GM10847 (cell line): Measurements from ENCODE around the gene UBQLN1.

Experiments used
- POLR2A ChIP-seq: IDR thresholded peaks from 2 replicates; pipeline ENCODE4 v1.6.1; 2011; ENCODE audit not compliant: insufficient read length; ENCODE audit errors: extremely low read depth

The UBQLN1 gene

DNA sequence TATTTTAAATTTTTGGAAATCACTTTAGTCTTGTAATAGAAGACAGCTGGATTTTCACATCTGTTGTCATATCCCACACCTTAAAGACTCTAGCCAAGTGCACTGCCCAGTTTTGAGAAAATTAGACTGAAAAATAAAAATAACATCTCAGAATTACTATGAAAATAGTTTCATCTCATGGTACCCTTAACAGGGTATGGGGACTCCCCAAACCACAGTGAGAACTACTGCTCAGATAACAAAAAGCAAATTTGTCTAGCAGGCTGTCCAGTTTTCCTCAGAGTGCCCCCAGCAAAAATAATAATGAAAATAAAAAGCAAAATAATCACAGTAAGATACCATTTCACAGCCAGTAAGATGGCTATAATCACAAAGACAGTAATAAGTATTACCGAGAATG is 6.5 kb downstream of the UBQLN1 start:
- no peak for TF ChIP-seq POLR2A

DNA sequence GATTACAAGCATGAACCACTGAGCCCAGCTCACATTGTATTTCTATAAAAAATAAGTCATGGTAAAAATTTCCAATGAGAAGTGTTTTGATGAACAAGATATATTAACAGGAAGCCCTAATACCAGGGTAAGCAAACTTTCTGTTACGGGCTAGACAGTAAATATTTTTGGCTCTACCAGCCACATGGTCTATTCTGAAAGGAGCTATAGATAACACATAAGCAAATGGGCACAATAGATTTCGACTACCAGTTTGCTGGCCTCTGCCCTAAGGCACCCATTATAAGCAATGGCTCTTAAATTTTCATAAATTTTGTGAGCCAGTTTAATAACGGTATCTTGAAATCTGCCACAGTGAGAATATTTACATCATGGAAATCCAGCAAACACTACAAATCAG is 8.1 kb downstream of the UBQLN1 start:
- TF ChIP-seq POLR2A, result no peak

DNA sequence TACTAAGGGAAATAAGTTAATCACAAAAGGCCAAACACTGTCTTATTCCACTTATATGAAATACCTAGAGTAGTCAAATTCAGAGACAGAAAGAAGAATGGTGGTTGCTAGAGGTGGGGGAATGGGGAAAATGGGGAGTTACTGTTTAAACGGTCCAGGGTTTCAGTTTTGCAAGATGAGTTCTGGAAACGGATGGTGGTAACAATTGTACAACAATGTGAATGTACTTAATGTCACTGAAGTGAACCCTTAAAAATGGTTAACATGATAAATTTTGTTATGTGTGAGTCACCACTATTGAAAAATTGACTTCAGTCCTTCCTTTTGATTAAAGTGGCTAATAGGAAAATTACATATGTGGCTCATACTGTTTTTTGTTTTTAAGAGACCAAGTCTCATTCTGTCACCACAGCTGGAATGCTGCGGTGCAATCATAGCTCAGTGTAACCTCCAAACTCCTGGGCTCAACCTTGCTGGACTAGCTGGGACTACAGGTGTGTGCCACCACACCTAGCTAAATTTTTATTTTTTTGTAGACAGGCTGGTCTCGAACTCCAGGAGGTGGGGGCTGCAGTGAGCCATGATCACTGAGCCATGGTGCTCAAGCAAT is 8.7 kb downstream of the UBQLN1 start:
- no peak for TF ChIP-seq POLR2A

DNA sequence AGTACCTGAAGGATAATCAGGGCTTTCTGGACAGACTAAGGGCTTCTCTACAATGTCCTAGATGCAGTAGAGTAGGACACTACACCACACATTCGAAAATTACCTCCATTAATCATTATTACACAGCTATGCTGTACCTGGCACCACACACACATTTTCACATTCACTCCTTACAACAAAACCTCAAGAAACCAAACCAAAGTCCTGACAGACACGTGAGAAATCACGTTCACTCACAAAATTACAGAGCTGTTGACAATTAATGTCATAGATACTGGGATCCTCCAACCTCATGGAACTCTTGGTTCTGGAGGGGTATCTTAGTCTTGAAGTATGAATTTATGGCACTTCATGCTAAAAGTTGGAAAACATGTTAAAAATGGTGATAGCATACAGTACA is 16.3 kb downstream of the UBQLN1 start:
- TF ChIP-seq POLR2A, result no peak

DNA sequence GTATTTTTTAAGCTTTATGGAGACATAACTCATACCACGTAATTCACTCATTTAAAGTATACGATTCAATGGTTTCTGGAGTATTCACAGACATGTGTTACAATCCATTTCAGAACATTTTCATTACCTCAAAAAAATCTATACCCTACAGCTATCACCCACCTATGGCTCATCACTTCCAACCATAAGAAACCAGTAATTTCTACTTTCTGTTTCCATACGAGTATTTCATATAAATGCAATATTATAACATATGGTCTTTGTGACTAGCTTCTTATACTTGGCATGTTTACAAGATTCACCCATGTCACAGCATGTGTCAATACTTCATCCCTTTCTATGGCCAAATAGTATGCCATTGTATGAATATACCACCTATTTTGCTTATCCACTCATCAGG is 18.8 kb downstream of the UBQLN1 start:
- TF ChIP-seq POLR2A, result no peak

DNA sequence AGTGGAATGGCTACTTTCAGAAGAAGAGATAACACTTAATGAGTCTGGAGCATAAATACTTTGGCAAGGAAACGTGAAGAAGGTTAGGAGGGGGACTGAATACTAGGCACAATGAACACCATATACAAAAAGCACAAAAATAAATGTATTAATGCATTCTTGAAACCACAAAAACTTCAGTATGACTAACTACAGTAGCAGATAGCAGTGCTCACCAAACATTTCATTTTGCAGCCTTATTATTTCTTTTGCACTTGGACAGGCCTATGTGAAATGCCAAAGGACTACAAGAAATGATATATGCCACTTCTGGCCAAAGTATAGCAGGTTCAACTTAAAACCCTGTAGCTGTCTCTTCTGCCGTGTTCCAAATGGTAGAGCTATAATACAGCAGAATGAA is 26.3 kb downstream of the UBQLN1 start:
- no peak for TF ChIP-seq POLR2A

DNA sequence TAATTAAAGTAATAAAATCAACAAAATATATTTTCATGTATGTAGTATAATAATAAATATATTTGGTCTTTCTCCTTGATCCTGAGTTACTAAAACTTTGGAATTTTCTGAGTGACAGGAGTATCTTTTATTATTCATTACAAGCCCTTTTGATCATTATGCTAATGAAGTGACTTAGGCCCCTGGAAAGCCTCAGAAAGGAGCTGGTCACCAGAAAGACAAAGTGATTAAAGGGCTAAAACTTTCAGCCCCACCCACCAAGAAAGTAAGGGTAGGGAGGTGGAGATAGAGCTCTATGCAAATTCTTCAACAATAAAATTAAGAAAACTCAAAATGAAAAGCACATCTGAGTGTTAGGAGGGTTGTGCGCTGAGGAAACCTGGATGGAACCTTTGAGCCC is 27.5 kb downstream of the UBQLN1 start:
- TF ChIP-seq POLR2A, result no peak

DNA sequence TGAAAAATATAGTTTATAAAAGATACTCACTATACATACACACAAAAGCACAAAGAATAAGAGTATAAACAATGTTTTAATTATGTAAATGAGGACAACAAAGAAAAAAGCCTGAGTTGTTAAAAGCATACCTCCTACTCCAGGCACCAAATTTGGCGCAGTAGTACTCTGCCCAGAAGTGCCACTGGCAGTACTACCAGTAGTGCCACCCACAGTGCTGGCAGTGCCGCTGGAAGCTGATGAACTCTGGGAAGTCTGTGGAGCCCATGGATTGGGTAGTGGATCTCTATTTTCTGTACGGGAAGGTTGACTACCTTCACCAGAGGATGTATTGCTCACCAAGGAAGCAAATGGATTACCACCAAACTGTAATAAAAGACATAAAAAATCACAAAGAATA is 30.2 kb downstream of the UBQLN1 start:
- TF ChIP-seq POLR2A, result no peak

DNA sequence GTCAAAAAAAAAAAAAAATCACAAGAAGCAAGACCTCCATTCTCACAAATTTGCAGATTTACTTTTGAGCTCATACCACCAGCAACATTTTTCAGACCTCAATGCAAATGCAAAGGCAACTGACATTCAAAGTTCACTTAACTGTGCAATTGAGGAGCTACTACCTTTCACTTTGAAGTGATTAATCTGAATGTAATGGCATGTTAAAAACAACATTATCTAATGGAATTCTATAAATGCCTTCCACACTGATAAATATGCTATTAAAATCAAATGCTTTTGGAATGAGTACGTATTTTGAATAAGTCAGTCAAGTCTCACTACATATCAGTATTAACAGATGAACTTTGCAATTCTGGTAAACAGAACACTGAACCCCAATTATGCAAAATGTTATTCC is 32.3 kb downstream of the UBQLN1 start:
- no peak for TF ChIP-seq POLR2A

DNA sequence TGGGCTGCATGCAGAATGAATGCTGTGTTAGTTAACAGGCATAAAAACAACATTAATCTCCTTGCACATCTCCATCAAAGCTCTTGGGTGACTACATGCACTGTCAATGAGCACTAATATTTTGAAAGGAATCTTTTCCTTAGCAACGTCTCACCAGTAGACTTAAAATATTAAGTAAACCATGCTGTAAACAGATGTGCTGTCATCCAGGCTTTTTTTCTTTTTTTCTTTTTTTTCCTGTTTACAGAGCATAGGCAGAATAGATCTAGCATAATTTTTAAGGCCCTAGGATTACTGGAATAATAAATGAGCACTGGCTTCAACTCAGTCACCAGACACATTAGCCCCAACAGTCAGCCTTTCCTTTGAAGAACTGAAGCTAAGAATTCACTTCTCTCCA is 36.3 kb downstream of the UBQLN1 start:
- TF ChIP-seq POLR2A, result no peak

DNA sequence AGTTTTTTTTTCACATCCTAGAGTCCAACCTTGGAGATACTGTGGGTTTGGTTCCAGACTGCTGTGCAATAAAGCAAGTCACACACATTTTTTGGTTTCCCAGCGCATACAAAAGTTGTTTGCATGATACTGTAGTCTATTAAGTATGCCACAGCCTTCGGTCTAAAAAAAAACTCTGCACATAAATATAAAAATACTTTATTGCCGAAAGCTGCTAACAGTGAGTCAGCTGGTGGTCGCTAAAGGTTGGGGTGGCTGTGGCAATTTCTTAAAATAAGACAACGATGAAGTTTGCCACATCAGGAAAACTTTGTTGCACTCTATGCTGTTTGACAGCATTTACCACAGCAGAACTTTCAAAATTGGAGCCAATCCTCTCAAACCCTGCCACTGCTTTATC is 37.4 kb downstream of the UBQLN1 start:
- no peak for TF ChIP-seq POLR2A

DNA sequence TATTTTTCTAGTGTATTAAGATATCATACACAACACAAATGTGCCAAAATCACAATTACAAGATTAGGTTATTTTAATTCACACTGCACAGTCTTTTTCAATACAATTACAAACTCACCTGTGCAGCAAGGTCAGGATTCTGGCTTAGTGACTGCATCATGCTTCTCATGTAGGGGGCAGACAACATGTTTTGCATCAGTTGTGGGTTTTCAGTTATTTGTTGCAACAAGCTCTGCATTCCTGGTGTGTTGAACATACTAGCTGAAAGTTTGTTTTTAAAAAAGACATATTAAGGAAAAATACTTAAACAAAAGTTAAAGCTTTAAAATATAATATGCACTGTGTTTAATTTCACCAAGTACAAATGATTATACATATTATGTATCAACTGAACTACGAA is 38.7 kb downstream of the UBQLN1 start:
- TF ChIP-seq POLR2A, result no peak

DNA sequence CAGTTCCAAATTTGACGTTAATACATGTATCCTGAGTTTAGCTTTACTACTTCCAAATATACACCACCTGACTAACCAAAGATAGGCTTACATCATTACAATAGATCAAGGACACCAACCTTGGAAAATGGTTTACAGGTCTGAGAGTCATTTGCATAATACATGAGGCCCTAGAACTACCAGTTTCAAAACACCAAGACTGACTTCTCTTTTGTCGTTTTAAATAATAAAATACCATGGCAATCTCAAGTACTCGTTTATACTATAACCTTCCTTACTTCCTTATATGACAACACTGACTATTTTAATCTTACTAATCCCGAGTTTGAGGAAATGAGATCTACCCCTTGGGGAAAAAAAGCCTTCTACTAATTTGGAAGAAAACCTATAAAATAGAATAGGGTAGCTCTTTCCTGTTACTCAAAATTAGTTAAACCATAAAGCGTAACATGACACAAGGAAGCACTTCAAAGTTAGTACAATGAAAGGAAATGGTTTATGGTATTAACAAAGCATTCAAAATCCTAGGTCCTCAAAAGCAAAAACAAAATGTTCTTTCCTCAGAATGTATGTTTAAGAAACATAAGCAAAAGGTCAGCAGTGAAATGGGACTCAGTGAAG is 42.1 kb downstream of the UBQLN1 start:
- no peak for TF ChIP-seq POLR2A

DNA sequence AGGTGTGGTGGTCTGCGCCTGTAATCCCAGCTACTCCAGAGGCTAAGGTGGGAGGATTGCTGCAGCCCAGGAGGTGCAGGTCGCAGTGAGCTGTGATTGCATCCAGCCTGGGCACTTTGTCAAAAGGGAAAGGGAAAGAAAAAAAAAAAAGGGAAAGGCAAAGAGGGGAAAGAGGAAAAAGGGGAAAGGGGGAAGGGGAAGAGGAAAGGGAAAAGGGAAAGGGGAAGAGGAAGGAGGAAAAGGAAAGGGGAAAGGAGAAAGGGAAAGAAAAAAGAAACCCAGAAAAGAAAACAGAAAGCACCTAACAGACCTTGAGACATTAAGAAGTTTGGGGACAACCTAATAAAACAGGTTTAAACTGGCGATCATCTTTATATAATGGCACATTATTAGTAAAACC is 44.8 kb downstream of the UBQLN1 start:
- no peak for TF ChIP-seq POLR2A

DNA sequence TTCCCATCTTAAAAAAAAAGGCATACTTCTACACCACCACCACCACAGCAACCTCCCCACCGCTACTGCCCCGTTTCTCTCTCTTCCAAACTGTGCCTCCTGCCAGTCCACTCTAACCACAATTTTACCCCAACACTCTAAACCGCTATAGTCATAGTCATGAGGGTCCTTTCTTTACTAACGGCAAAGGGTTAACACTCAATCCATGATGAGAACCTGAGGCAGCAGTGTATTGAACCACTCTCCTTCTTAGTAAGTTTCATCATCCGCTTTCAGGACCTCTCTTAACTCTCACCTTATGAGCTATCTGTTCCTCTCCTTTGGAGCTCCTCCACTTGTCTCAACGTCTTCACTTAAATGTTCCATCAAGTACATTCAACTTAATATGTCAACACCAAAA is 50.8 kb downstream of the UBQLN1 start:
- no peak for TF ChIP-seq POLR2A

DNA sequence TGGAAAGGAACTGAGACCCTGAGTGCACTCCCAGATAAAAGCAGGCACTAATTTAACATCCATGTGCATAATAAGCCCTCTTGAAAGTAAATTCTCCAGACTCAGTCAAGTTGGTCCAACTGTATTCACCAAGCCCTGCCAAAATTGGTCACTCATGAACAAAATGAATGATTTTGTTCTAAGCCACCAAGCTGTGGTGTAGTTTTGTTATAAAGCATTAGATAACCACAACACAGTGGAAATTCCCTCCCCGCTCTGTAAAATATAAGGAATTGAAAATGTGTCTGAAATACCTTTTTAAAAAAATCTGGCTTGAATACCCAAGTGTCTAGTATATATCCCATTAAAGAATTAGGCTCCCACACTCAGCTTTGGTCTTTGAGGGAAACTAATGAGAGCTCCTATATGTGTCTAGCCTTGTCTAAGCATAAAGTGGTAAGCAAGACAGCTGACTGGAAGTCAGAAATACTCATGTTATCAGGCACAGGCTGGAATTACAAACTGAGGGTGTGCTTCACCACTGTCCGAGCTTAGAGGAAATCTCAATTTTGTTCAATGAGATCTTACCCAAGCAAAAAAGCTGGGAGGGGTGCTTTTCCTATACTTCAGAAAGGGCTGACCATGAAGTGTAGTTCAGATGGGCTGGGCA is 51.6 kb downstream of the UBQLN1 start:
- TF ChIP-seq POLR2A, result no peak

DNA sequence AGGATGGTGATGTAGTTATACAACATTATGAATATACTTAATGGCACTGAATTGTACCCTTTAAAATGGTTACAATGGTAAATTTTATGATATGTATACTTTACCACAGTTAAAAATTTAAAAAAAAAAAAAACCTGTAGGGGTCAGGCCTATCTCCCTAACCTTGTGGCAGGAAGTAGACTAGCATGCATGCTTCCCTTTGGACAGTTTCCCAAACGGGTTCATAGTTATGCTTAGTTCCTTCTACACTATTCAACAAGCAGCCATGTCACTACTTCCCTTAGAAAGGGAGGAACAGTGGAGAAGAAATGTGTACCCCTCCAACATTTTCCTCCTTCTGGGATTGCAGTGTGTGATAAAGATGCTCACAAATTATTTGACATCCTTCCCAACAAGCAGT is 52.3 kb downstream of the UBQLN1 start:
- TF ChIP-seq POLR2A, result no peak
